ENCODE data around the gene EPB41L1. TPM values are rescaled to one million over a fixed set of nuclear protein-coding genes. Genes with fewer than 3 reads are reported as not detected.

EPB41L1 gene
- total RNA-seq, 1 experiment from 2014 or later: 121 TPM

- no peaks in the 10 kb centered on the region for H3K4me1 Mint-ChIP-seq (ENCODE audit: low read depth, unreplicated experiment)
- H3K4me3 Mint-ChIP-seq (ENCODE audit: low read depth, unreplicated experiment): no peak overlapping the region
- no peaks in the 10 kb centered on the region for H3K9me3 Mint-ChIP-seq (ENCODE audit: low read depth, unreplicated experiment)
- CTCF ChIA-PET: interaction anchor here (1.0 to 2.5 kb wide), 5 partner anchors 16 to 220 kb away, joined by 4 to 22 read pairs (median 9); no protein-coding TSS in a partner anchor
- no peaks in the 10 kb centered on the region for H3K36me3 Mint-ChIP-seq (ENCODE audit: insufficient read depth, unreplicated experiment)
- TF ChIP-seq CTCF (IDR thresholded peaks at IDR 0.05; ENCODE audit: unreplicated experiment): peak; percentile 58
- BruUV-seq (replicated peaks): no TSS peak
- DNase-seq: peak; percentile 46
- intact Hi-C loops (cut with micrococcal nuclease; ENCODE audit: unreplicated experiment): loop anchor here (1.0 kb wide), 1 partner anchor 166 kb away; no protein-coding TSS in a partner anchor
- peaks cover 92% of the 10 kb centered on the region for H3K27me3 Mint-ChIP-seq (ENCODE audit: unreplicated experiment)
- H3K27ac Mint-ChIP-seq (ENCODE audit: unreplicated experiment): no peak overlapping the region
Measured at GRCh38 chr20:36273414-36274180, 119.1 kb downstream of the EPB41L1 start.

- Mint-ChIP-seq H3K4me3 (ENCODE audit: low read depth, unreplicated experiment) (no peak overlapping the region), H3K4me1 (ENCODE audit: low read depth, unreplicated experiment) (no peaks in the 10 kb centered on the region), H3K27ac (ENCODE audit: unreplicated experiment) (no peak overlapping the region), H3K36me3 (ENCODE audit: insufficient read depth, unreplicated experiment) (no peaks in the 10 kb centered on the region), H3K9me3 (ENCODE audit: low read depth, unreplicated experiment) (no peaks in the 10 kb centered on the region), H3K27me3 (ENCODE audit: unreplicated experiment) (peaks cover 87% of the 10 kb centered on the region)
- no peak for DNase-seq
- no peak for TF ChIP-seq CTCF (IDR thresholded peaks at IDR 0.05; ENCODE audit: unreplicated experiment)
- BruUV-seq (replicated peaks): no TSS peak
- CTCF ChIA-PET: interaction anchor here (1.0 to 2.5 kb wide), 5 partner anchors 17 to 219 kb away, joined by 4 to 22 read pairs (median 9); no protein-coding TSS in a partner anchor
- intact Hi-C loops (cut with micrococcal nuclease; ENCODE audit: unreplicated experiment): no loop called here
Measured at GRCh38 chr20:36274181-36274841, 119.8 kb downstream of the EPB41L1 start.

GRCh38 chr20:36275011-36275410 lies 120.5 kb downstream of the EPB41L1 start:
- Mint-ChIP-seq H3K4me3 (ENCODE audit: low read depth, unreplicated experiment) (no peak overlapping the region), H3K36me3 (ENCODE audit: insufficient read depth, unreplicated experiment) (no peaks in the 10 kb centered on the region), H3K9me3 (ENCODE audit: low read depth, unreplicated experiment) (no peaks in the 10 kb centered on the region), H3K4me1 (ENCODE audit: low read depth, unreplicated experiment) (no peaks in the 10 kb centered on the region), H3K27me3 (ENCODE audit: unreplicated experiment) (peaks cover 89% of the 10 kb centered on the region), H3K27ac (ENCODE audit: unreplicated experiment) (no peak overlapping the region)
- TF ChIP-seq CTCF (IDR thresholded peaks at IDR 0.05; ENCODE audit: unreplicated experiment): no peak
- BruUV-seq (replicated peaks): no TSS peak
- DNase-seq: no peak
- CTCF ChIA-PET: interaction anchor here (0.6 to 2.5 kb wide), 2 partner anchors 164 to 610 kb away, joined by 5 to 22 read pairs; no protein-coding TSS in a partner anchor
- intact Hi-C loops (cut with micrococcal nuclease; ENCODE audit: unreplicated experiment): no loop called here

GRCh38 chr20:36275441-36276189 lies 121.1 kb downstream of the EPB41L1 start:
- Mint-ChIP-seq H3K27me3 (ENCODE audit: unreplicated experiment) (peaks cover 92% of the 10 kb centered on the region), H3K4me3 (ENCODE audit: low read depth, unreplicated experiment) (no peak overlapping the region), H3K27ac (ENCODE audit: unreplicated experiment) (no peak overlapping the region), H3K4me1 (ENCODE audit: low read depth, unreplicated experiment) (no peaks in the 10 kb centered on the region), H3K9me3 (ENCODE audit: low read depth, unreplicated experiment) (no peaks in the 10 kb centered on the region), H3K36me3 (ENCODE audit: insufficient read depth, unreplicated experiment) (no peaks in the 10 kb centered on the region)
- no peak for TF ChIP-seq CTCF (IDR thresholded peaks at IDR 0.05; ENCODE audit: unreplicated experiment)
- CTCF ChIA-PET: interaction anchor here (0.6 kb wide), 2 partner anchors 137 to 609 kb away, joined by 5 read pairs; no protein-coding TSS in a partner anchor
- intact Hi-C loops (cut with micrococcal nuclease; ENCODE audit: unreplicated experiment): no loop called here
- BruUV-seq (replicated peaks): no TSS peak
- no peak for DNase-seq

All from Calu3 (cell line).